ENCODE results near the gene TALDO1.
A peak's percentile ranks its signal among the peaks of the same experiment; 100 is the strongest.
"Not testable (repeated sequence)": the region's sequence is repeated elsewhere in the genome, so short reads cannot be mapped to it uniquely, and the experiment has no call there.

The TALDO1 gene

DNA sequence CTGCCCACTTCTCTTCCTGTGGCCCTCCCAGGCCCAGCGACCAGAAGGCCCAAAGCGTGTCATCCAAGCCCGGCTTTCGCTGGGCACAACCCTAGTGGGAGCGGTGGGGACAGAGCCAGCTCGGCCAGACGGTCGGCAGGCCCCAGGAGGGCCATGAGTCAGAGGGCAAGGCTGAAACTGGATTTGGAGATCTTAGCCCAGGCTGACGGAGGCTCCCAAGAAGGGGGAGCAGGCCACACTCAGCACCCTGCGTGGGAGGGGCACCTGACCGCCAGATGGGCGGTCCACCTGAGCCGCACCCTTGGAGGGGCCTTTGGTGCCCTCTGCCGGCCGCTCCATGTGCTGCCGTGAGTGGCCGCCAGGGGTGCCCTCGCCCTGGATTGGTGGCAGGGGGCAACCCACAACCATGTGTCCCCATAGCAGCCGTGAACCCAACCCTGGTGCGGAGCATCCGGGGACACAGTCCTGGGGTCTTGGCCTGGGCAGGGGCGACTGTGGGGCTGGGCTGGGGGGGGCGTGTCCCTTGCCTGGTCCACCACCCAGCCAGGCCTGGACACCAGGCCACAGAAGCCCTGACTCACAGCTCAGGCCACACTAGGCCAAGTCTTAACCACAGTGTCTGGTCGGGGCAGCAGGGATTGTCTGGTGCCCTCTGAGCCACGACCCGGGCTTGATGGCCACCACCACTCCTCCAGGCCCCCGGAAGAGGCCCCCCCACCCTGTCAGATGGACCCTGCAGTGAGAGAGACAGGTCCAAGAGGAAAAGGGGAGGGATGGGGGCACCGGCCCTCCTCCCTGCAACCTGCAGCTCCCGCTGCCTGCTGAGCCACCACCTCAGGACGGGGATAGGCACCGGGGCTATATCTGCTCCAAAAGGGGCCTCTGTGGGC lies 19.2 kb upstream of the TALDO1 start:
- DNase-seq, result peak; percentile 61 to 94 (median 81)
- intact Hi-C loops (cut with DNase I), result loop anchor here (5.0 kb wide), 1 partner anchor 69 kb away; the partner anchor contains the start of gene SLC25A22

DNA sequence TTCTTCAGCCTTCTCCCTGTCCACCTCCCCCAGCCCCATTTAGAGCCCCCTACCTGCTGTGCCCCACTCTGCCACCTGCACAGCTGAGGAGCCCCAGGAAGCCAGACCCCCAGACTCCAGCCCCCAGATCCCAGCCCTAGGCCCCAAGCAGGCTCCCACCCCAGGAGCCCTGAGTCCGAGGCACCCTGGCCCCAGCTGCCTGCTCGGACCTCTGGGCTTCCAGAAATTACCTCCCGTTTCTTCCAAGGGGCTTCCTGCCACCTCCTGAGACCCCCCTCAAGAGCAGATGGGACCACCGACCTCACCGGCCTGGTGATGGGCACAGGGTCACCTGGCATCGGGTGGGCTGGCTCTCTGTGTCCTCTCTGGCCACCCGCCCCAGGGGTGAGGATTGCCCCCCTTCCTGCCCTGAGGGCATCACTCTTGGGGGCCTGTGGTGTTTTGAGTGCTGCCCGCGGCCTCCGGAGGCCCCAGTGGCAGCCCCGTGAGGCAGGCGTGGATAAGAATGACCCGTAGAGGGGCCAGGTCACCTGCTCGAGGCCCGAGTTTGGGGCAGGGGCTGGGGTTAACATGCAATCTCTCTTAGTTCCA lies 18.3 kb upstream of the TALDO1 start:
- intact Hi-C loops (cut with DNase I), result loop anchor here (5.0 kb wide), 1 partner anchor 68 kb away; the partner anchor contains the start of gene SLC25A22
- DNase-seq, result no peak

DNA sequence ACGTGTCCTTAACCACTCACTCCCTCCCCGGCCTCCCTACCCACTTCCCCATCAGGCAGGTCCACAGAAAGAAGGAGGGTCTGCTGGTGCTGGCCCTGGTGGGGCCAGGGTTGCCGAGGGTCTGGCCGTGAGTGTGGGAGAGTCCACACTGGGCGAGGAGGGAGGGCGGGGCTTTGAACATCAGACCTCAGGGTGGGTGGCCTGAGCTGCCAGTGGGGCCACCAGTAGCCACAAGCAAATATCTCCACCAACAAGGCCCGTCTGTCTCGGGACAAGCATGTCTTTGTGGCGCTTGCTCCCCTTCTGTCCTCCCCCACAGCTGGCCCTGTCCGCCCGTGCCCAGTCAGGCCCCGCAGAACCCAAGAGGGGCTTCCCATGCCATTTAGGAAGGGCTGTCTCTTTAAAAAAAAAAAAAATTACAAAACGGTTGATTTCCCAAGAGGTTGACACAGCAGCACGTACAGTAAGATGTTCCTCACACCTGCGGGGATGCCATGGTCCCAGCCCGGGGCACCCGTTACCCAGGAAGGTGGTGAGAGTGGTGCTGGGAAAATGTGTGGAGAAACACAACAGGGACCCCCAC lies 17.7 kb upstream of the TALDO1 start:
- peak; percentile 69 to 95 (median 90) for DNase-seq
- intact Hi-C loops (cut with DNase I), result loop anchor here (5.0 kb wide), 1 partner anchor 68 kb away; the partner anchor contains the start of gene SLC25A22

DNA sequence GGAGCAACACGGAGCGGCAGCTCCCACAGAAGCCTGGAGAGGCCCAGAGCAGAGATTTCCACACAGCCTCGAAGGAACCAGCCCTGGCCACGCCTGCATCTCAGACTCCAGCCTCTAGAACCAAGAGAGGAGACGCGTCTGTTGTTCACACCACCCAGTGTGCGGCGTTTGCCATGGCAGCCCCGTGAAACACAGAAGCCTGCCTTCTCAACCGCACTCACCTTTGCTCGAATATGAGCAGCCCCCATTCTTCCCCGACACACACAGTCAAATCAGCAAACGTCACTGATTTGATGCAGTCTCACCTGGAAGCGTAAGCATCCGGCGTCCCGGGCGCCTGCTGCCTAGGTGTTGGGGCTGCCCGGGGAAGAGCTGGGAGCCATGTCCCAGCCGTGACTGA lies 14.2 kb upstream of the TALDO1 start:
- intact Hi-C loops (cut with DNase I), result no loop called here
- no peak for DNase-seq

DNA sequence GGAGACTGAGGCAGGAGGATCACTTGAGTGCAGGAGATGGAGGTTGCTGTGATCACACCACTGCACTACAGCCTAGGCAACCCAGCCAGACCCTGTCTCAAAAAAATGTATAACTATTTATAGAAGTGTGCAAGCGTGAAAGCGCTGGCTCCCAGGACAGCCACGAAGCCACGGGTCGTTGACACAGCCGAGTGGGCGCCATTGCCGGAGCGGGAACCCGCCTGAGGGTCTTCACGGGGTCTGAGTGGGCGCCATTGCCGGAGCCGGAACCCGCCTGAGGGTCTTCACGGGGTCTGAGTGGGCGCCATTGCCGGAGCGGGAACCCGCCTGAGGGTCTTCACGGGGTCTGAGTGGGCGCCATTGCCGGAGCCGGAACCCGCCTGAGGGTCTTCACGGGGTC lies 12.7 kb upstream of the TALDO1 start:
- DNase-seq; intact Hi-C loops (cut with DNase I): not testable (repeated sequence)

DNA sequence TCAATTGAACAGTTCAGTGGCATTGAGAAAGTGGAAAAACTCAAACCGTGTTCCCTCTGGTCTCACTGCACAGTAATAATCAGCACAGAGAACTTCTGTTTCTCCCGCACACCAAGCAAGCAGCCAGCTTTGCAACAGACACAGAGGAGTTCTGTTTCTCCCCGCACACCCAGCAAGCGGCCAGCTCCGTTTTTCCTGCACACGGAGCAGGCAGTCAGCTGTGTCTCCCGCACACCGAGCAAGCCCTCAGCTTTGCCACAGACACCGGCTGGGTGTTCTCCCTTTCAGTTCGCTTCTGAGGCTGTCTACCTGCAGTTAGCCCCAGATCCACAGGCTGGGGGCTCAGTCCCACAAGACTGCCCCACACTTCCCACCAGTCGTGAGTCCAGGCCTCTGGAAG lies 9.9 kb upstream of the TALDO1 start:
- peak in 20 of 42 donors; percentile 21 to 66 (median 46) for DNase-seq
- intact Hi-C loops (cut with DNase I), result no loop called here

DNA sequence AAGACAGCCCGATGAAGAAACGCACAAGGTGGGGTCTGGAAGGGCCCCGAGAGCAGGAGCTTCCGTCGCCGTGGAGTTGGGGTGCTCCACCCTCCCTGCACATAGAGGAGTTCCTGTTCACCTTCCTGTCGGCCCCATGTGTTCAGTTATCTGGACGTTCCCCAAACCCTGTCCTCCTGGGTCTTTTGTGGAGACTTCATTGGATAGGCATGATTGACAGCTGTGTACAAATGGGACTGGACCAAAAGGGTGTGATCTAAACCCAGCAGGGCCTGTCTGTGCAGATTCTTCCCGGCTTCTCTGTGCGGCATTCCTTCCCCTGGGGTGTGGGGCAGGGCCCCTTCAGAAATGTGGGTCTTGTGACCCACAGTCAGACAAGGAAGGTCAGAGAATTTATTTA lies 9.4 kb upstream of the TALDO1 start:
- intact Hi-C loops (cut with DNase I); DNase-seq: not testable (repeated sequence)

DNA sequence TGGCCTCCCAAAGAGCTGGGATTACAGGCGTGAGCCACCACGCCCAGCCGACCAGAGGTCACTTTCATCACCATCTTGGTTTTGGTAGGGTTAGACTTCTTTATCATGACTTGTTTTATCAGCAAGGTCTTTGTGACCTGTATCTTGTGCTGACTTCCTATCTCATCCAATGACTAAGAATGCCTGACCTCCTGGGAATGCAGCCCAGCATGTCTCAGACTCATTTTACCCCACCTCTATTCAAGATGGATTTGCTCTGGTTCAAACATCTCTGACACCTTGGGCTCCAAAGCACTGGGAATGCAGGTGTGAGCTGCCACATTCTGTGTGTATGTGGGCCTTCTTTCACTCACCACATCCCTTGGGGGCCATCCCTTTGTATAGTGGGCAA lies 5.1 kb upstream of the TALDO1 start:
- intact Hi-C loops (cut with DNase I), result no loop called here
- DNase-seq, result no peak

DNA sequence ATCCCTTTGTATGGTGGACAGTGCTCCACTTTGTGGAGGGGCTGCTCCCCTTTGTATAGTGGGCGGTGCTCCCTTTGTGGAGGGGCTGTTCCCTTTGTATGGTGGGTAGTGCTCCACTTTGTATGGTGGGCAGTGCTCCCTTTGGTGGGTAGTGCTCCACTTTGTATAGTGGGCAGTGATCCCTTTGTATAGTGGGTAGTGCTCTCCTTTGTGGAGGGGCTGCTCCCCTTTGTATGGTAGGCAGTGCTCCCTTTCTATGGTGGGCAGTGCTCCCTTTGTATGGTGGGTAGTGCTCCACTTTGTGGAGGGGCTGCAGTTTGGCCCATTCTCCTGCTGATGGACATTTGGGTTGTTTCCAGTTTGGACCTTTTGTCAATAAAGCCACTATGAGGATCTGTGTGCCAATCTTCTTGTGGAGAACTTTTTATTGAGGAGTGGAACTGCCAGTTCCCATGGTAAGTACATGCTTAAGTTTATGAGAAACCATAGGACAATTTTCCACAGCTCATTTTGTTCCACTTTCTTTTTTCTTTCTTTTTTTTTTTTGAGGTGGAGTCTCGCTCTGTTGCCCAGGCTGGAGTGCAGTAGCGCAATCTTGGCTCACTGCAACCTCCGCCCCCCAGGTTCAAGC lies 4.6 kb upstream of the TALDO1 start:
- no peak for DNase-seq
- intact Hi-C loops (cut with DNase I), result no loop called here

DNA sequence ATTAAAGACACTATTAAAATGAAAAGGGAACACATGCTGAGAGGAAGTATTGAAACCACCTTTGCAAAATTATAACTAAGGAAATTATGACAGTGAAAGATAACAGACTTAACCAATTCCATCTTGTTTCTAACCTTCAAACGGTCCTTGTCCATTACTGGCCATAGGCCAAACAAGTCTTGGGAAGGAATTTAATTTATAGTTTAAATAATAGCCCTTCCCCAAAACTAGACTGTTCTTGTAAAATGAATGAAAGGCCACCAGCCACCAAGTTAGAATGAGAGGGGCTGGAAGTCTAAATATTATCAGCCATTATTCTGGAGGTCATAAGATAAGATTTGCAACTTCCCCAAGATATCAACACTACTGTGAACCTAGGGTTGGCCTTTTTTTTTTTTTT lies 1.8 kb upstream of the TALDO1 start:
- DNase-seq, result no peak
- intact Hi-C loops (cut with DNase I), result no loop called here

DNA sequence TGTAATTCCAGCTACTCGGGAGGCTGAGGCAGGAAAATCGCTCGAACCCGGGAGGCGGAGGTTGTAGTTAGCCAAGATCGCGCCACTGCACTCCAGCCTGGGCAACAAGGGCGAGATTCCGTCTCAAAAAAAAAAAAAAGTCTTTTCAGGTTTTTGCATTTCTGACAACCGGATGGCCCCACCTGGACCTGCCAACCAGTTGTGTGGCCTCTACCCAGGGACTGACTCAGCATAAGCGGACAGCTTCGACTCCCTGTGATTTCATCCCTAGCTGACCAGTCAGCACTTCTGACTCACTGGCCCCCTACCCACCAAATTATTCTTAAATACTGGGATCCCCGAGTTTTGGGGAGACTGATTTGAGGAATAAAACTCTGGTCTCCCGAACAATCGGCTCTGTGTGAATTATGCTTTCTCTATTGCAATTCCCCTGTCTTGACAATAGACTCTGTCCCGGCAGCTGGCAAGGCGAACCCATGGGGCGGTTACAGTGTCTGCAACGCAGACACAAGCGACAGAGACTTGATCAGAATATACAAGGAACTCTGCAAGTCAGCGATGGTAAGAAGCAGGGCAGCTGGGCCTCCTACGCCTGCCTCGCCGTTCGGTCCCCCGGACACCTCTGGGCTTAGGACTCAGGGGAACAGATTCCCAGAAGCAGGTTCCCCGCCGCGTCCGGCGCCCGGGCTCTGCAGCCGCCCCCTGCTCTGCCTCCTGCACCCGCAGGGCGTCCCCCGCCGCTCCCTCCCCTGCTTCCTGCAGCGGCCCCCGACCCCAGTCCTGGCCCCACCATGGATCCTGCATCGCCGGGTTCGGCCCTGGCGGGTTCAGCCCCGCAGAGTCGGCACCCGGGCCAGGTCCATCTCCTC lies 741 bp upstream of the TALDO1 start:
- intact Hi-C loops (cut with DNase I), result no loop called here
- DNase-seq, result peak; percentile 50 to 83 (median 71)

DNA sequence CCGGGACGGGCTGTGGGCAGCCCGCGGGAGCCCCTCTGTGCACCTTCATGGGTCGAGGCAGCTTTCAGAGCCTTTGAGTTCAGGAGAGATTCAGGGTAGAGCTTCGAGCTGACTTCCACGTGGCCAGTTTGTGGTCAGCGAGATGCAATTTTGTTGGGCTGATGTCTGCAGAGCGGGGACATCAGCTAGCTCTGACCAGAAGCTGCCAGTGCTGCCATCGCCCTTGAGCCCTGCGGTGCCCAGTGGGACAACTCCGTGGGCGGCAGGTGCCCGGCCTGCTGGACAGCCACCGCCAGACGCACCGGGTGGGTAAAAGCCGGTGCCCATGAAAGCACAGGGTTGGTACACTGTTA lies 719 bp downstream of the TALDO1 start:
- intact Hi-C loops (cut with DNase I), result no loop called here
- peak in 7 of 42 donors; percentile 23 to 43 (median 33) for DNase-seq

DNA sequence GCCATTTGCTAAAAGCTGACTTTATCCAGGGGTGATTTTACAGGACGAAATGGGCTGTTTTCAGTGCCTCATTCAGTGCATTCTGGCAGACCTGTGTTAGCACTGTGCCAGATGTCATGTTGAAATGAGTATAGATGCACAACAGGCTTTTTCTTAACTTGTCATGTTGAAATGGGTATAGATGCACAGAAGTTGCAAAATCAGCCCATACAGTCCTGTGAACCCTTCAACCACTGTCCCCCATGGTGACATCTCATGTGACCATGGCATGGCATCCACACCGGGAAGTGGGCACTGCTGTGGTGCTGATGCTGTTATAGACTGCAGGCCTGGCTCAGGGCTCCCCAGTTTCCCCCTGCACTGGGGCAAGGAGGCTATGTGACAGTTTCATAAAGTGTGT lies 2.5 kb downstream of the TALDO1 start:
- peak in 1 of 42 donors; percentile 38 for DNase-seq
- intact Hi-C loops (cut with DNase I), result no loop called here

DNA sequence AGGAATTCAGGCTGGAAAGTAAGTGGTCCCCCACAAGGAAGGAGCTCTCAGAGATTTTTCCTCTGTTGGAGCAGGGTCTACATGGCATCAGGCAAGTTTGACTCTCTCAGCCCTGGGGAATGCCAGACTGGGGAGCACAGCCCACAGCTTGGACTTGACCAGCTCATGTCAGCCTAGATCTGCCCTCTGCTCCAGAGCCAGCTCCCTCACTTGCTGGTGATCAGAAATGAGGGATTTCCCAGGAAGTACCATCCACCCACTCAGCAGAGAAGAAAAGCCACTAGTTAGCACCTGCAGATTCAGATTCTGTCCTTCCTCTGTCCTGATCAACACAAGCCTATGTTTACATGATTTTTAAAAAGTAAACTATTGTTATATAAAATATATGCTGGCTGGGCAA lies 13.0 kb downstream of the TALDO1 start:
- DNase-seq, result no peak
- intact Hi-C loops (cut with DNase I), result no loop called here

DNA sequence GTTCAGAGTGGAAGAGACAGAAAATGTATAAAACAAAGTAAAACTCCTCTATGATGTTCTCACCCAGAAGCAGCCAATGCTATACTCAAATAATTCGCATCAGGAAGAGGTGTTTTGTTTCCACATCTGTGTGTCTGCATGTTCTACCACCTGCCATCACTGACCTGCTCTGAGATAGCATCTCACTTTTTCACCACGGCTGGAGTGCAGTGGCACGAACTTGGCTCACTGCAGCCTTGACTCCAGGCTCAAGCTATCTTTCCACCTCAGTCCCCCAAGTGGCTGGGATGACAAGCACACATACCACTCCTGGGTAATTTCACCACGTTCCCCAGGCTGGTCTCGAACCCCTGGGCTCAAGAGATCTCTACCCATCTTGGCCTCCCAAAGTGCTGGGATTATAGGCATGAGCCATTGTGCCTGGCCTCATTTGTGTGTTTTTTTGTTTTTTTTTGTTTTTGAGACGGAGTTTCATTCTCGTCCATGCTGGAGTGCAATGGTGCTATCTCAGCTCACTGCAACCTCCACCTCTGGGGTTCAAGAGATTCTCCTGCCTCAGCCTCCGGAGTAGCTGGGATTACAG lies 14.4 kb downstream of the TALDO1 start:
- DNase-seq, result no peak
- intact Hi-C loops (cut with DNase I), result no loop called here

DNA sequence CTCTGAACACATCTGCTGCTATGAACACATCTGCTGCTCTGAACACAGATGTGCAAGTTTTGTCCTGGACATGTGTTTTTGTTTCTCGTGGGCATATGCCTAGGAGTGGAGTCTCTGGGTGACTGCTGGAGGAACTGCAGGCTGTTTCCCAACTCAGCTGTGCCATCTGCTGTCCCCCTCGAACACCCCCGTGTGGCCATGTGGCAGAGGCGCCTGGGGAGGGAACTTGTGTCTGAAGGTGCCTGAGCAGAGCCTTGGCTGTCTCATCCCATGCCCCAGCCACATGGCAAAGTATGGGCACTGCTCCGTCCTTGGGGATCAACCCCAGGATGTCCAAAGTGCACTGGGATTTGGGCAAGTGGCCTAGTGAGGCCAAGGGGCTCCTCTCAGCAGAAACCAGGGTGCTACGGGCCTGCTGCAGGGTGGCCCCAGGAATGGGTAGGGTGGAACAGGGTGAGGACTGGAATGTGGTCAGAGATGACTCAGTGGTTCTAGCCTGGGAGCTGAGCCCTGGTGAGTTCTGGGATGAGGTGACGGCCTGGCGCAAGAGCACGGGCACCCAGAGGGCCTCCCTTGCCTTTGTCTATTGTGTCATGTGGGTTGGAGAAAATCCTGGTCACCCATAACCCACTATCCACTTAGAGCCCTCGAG lies 15.3 kb downstream of the TALDO1 start:
- intact Hi-C loops (cut with DNase I), result no loop called here
- DNase-seq, result peak; percentile 53 to 85 (median 72)

DNA sequence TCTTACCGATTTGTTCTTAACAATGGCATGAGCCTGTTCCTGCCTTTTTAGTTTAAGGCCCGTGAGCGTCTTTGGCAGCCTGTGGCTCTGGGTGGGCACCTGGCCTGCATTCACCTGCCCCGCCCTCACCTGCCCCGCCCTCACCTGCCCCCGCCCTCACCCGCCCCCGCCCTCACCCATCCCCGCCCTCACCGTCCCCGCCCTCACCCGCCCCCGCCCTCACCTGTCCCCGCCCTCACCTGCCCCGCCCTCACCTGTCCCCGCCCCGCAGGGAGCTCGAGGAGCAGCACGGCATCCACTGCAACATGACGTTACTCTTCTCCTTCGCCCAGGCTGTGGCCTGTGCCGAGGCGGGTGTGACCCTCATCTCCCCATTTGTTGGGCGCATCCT lies 15.8 kb downstream of the TALDO1 start:
- intact Hi-C loops (cut with DNase I), result no loop called here
- no peak for DNase-seq

Measured in head of caudate nucleus (tissue), 42 donors.